CD4-positive, alpha-beta T cell treated with Interleukin-21 for 1 hour (primary cell): ENCODE measurements around the gene EXOC1.

Experiments
- DNase-seq: peaks from one replicate; pipeline ENCODE4 v3.0.0-alpha.2; 2020

EXOC1 gene

DNA sequence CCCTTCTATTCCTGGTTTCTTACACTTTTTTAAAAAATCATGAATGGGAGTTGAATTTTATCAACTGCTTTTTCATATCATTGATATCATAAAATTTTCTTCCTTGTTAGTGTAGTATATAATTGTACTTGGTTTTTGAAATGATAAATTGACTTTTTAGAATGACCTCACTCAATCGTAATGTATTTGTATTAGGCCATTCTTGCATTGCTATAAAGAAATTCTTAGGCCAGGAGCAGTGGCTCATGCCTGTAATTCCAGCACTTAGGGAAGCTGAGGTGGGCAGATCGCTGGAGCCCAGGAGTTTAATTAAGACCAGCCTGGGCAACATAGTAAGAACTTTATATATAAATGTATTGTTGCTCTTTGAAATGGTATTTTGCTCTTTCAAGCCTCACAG is 6.3 kb downstream of the EXOC1 start:
- no peak for DNase-seq

DNA sequence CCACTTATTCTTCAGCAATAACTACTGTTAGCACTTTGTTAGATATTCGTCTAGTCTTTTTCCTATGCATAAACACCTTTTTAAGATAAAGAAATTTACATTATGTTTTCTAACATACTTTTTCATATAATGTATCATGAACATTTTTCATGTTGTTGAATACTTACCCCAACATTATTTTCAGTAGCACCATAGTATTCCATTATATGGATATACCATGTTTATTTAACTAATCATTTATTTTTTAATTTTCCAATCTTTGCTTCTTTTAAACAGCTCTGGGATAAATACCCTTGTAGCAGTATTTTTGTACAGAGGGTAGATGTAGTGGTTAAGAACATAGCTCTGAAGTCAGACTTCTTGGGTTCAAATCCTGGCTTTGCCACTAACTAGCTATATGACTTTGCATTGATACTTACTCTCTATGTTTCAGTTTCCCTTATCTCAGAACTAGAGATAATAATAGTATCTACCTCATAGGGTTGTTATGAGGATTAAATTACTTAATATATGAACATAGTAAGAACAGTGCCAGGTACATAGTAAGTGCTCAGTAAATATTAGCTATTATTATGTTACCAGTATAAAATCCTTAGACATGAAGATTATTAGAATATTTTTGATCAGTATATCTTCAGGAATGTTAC is 11.3 kb downstream of the EXOC1 start:
- DNase-seq, result no peak

DNA sequence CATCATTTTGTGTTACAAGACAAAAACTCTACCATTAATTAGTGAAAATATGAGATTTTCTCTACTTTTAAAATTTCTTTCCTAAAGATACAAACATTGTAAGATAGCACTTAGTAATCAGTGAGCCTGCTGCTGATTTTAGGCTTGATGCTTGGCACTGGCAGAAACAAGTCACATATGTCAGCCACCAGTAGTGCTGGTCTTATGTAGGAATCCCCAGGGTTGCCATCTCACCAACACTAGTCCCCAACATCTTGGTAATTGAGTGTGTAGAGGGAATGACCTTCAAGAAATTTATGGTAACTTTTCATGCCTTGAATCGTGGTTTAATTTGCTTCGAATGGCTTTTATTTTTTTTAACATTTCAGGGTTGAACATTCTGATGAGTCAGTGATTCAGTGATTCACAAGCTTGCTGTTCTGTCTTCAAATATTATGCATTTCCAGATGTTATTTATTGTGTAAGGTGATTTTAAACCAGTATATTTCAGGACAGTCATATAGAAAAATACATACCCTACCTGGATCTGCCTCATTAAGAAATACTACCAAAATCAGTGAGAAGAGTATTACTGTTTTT is 11.9 kb downstream of the EXOC1 start:
- no peak for DNase-seq

DNA sequence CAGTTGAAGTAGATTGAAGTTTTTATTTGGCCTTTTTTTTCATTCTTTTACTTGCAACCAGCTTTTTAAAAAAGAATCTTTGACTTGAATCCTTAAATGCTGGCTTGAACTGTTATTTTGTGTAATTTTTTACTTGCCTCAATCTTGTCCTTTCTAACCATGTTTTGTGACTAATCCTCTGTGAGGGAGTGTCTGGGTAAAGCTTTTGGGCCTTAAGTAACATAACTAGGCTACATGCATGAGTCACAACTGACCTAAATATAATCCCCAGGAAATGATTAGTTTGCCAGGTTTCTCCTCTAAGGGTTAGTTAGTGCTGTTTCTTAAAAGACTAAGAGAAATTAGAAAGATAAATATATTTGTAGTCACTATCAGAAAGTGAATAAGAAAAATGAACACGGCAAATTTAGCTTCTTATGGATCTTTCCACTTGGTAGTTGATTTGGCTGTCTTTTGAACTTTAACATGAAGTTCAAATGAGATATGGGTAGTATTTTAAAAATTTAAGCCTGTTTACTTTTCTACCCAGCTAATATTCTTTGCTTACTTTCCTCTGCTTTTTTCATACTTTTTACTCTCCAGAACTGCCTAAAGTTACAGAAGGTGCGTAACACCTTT is 13.0 kb downstream of the EXOC1 start:
- DNase-seq, result peak; percentile 34

DNA sequence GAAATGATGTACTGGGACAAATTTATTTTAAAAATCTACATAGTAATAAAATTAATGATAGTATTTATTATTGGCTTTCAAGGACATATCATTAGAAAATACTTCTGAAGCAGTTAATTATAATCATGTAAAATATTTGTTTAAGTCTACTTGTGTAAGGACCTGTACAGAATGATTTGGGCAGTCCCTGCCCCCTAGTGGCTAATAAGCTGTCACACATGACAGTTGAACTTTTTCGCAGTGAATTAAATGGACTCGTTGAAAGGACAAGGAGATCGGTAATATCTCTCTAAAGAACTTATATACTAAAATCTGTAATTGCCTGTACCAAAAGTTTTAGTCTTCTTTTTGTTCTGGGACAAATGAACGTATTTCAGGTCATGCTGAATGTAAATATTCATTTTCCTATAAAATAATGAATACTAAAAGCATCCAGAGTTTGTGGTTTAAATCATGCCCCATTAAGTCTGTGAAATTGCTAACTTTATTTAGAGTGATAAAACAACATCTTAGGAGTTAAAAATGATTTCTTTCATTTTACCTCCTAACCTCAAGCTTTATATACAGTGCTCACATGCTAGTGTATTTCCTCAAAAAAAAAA is 13.6 kb downstream of the EXOC1 start:
- peak; percentile 67 for DNase-seq

DNA sequence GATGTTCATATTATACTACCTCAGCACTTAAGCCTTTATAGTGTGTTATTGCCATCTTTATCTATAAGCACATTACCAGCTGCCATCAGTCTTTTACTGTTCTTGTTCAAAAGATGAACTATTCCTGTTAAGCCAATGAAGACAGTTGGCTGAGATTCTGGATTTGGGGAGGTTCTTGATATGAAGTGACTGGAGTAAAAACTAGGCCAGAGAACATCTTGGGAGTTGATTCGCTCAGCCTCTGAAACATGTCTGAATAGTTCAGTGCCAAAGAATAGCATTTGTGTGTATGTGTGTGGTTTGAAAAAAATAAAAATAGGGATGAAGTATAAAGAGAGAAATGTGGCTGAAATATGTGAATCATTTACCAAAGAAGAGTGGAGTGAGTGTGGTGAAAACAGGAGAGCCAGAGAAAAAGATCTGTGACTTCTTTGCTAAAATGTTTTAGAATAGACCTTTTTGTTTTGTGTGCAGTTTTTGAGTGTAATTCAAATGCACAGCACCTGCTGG is 15.2 kb downstream of the EXOC1 start:
- no peak for DNase-seq

DNA sequence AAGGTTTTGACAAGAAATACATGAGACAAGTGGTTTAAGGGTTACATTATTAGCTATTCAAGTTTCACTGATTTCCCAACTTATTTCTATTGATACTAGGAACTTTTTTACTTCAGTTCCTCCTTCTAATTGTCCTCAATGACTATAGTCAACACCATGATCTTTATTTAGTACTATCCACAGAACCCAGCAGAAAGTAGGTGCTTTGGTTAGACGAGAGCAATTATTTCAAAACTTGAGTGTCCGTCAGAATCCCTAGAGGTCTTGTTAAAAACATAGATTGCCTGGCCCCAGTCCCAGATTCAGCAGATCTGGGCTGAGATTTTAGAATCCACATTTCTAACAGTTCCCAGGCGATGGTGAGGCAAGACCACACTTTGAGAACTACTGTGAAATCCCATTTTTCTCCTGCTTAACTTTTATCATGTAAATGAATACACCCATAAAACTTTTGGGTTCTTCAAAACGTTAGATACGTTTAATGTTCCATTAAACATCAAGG is 17.9 kb downstream of the EXOC1 start:
- no peak for DNase-seq

DNA sequence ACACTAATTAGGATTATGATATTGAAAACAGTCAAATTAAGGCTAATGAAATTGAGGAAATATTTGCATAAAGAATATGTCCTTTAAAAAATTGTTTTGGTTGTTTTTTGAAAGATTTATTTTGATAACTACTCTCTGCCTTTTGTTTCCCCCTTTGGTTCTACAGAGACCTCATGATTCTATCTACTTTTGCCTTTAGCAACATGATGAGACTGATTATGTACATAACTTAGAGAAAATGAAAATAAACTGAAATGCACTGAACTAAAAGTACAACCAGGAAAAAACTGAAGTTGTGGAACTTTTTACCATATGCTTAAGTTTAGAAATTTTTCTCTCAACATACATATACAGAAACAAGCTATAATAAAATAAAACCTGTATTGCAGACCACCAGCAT is 21.4 kb downstream of the EXOC1 start:
- DNase-seq, result no peak

DNA sequence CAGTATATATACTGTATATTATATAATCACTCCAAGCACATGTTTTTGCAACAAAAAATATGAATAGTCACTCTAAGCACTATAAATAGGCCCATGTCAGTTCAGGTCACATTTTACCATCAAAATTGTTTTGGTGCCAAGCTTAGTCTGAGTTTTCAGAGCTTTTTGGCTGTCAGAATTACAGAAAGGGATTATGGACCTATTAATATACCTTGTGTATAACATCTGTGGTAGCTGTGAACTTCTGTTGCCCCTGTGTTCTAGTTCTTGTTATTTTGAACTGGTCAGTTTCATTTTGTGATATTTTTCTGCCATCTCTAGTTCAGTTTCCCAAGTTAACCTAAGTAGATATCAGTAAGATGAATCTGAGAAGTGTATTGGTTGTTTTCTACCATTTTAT is 22.9 kb downstream of the EXOC1 start:
- DNase-seq, result no peak

DNA sequence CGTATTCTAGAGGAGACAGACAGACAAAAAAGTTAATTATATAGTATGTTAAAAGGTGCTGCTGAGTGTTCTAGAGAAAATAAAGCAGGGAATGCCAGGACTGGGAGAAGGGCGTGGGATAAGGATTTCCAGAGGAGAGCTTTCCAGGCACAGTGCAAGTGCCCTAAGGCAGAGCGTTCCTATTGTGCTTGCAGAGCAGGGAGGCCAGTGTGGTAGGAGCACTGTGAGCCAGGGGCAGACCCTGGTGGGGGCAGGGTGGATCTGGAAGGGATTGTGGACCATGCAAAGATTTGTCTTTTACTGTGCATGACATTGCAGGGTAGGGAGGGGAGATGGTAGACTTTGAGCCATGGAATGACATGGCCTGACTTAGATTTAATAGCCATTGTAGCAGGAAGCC is 25.8 kb downstream of the EXOC1 start:
- no peak for DNase-seq

DNA sequence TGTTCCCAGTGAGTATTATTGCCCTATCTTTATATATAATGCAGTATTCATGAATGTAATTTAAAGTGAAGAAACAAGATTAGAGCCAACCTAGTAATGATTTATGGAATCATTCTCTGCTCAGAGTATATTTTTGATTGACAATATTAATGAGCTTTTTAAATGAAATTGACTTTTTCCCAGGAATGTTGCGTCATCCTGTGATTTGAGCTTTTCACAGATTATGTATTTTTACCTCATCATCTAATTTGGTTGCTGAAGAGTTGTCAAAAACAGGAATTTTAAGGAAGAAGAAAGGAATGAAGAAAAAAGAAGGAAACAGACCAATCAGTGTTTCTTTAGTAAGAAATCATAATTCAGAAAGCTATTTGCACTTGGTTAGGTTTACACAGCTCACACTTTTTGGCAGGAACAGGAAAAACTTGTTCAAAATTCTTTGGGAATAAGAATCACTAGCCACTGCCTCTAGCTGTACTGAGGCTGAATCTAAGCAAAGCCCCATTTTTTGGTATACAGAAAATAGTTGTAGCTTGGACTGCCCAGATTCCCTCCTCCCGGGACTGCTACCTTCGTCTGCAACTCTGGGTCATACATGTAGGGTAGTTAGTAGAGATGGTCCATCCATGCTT is 27.3 kb downstream of the EXOC1 start:
- DNase-seq, result no peak

DNA sequence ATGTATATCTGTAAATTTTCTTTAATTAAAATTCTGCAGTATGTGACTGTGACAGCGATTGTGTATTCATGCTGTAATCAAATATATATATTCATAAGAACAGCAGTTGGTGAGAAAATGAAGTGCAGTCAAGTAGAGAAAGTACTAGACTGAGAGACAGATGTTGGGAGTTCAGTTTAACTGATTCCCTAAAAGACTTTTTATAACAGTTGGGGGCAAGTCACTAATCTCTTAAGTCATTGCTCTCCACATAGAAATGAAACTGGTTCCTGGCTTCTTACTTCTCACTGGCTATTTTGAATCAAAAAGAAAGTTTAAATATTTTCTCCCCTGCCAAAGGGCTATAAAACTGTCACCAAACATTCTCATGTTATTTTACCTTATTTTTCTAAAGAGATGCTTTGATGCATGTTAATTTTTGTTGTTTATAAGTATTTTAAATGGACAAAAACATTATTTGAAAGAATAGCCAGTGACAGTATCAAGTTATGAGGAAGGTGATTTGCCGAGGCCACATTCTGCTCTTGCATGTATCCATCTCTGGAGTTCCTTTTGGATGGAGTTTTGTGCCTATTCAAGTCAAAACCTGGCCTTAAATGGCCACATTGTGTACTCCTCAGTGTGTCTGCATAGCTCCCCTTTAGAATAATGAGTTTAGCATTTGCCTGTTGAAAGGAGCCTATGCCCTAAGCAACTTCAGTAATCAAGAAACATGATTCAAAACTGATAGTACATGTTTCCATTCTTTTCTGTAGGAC is 30.8 kb downstream of the EXOC1 start:
- no peak for DNase-seq

DNA sequence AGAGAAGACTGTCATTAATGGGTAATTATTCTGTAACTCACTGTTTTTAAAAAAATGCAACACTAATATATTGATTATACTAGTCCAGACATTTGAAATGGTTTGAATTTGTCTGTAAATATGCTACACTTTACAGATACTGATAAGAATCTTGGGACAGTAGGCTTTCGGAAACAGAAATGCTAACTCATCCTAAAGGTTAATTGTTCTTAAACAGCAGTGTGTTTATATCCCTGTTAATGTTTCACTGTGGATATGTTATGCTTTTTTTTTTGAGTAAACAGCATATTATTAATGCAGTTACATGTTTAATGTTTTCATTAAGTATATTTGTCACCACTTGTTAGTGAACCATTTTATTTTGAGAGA is 31.4 kb downstream of the EXOC1 start:
- DNase-seq, result no peak

DNA sequence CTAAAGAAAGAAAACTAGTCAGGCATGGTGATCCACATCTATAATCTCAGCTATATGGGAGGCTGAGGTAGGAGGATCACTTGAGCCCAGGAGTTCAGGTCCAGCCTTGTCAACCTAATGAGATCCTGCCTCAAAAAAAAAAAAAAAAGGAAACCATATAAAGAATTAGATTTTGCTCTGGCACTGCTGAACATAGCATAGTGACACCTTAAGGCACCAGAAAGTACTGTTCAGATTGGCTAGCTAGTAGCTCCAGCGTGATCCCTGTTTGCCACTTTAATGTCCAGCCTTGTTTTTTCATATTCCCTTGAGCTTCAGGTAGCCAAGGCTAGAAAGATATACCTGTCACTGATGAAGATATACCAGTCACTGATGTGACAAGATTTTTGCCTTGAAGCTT is 34.1 kb downstream of the EXOC1 start:
- DNase-seq, result no peak

DNA sequence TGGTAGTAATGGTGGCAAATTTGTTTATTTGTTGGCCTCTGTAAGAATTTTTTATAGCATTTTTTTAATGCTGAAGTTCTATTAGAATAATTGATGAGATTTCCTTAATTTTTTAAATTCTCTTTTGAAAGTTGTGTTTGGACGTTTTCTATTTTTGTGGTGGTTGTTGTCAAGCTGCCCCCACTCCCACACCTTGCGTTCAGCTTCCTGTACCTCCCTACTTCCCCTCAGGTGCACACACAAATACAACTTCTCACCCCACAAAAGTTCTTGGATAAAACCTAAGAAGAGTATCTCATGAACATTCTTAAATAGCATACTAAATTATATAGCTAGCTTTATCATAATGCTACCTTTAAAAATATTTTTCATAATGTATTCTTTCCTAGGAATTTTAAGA is 38.7 kb downstream of the EXOC1 start:
- DNase-seq, result no peak

DNA sequence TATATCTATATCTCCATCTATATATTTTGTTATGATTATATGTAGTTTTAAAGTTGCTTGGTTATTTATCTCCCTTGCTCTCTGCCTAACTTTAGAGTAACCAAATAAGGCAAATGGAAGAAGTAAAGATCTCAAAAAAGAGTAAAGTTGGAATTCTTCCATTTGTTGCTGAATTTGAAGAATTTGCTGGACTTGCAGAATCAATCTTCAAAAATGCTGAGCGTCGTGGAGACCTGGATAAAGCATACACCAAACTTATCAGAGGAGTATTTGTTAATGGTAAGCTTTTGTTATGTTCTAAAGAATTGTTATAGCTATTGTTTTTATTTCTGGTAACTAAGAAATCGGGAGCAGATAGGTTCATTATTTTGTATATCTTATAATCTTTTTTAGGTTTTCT is 43.2 kb downstream of the EXOC1 start:
- no peak for DNase-seq

DNA sequence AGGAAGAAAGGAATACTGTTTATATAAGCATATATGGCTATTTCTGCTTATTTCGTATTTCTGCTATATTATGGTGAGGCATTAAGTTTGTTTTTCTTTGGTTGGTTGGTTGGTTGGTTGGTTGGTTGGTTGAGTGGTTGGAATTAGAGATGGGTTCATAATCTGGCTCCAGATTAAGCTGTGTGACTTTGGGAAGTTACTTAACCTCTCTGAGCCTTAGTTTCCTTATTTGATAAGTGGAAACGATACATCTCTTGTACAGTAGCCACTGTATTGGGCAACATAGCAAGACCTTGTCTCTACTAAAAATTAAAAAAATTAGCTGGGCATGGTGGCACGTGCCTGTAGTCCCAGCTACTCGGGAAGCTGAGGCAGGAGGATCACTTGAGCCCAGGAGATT is 49.2 kb downstream of the EXOC1 start:
- no peak for DNase-seq

DNA sequence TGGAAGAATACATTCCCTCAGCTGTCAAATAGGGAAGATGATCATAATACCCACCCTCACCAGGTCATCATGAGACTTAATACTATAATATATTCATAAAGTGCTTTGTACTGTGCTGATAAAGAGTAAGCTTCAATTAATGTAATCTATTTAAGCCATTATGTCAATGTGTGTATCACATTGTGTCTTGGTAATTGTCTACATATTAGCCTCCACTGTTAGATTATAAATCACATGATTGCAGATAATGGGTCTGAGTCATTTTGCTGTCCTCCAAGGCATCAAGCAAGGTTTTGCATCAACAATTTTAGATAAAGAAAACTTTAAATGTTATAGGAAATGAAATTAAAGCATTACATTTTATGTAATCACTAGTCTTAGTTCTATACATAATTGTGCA is 50.1 kb downstream of the EXOC1 start:
- DNase-seq, result no peak

DNA sequence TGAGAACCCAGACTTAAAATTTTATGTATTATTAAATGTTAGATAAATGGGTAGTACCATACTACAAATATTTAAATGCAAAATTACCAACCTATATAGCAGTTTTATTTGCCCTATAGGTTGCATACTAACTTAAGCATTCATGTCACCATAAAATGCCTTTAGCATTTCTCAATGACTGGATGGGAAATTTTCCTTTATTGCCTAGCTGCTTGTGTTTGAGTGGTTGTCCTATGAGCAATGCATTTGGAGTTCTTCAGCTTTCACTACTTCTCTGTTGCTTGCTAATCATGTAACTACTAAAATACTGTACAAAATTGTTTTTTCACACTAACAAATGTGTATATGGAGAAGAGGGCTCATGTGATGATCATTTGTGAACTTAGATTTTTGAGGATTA is 51.1 kb downstream of the EXOC1 start:
- DNase-seq, result no peak

DNA sequence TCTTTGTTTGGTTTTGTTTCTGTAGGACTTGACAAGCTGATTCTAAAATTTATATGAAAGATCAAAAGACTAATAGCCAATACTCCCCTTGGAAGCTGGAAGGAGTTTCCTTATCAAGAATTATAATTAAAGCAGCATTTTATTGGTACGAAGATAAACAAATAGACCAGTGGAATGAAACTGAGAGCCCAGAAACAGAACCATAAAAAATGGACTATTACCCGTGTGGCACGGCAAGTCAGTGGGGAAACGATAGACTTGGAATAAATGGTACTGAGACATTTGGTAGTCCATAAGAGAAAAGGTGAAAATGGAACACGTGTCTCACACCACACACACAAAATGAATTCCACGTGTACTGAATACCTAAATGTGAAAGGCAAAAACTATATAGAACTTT is 52.9 kb downstream of the EXOC1 start:
- no peak for DNase-seq

DNA sequence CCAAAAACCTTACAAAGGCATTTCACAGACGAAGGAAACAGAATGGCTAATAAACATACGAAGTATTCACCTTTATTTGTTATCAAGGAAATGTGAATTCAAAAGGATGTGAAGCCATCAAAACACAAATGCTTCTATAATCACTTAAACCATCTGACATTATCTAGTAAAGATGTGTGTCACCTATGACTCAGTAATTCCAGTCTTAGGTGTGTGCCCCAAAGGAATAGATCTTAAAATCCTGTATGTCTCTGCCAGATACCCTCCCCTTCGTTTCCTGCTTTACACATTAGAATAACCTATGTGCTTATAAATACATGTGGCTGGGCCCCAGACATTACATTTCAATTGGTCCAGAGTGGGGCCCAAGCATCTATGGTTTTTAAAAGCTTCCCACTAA is 53.5 kb downstream of the EXOC1 start:
- peak; percentile 2 for DNase-seq

DNA sequence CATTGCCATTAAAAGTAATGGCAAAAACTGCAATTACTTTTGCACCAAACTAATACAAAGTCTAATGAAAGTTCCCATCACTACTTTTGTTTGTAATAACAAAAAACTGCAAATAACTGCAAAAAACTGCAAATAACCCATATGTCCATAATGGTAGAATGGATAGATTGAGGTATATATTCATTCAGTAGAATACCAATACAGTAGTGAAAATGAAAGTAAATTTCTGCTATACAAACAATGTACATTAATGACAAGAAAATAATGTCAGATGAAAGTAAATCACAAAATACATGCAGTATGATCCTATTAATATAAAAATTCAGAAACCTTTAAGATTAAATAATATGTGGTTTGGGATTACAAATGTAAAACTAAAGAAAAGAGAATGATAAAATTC is 54.0 kb downstream of the EXOC1 start:
- DNase-seq, result no peak

DNA sequence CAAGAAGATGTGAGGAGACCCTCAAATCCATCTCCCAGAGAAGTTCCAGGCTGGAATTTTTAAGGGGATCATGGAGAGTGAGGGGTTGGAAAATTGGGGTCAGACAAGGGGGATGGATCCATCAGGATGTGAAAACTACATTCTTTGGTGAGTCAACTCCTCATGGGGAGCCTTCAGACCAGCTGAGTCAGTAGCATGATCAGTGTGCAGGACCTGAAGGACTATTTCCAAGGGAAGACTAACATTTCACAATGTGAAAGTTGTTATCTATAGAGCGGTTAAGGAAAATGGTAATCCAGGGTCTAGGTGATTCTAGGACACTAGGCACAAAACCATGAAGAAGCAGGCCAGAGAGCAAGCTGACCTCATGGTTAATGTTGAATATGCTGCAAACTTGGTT is 56.7 kb downstream of the EXOC1 start:
- DNase-seq, result no peak
